GM23338 (cell line): ENCODE results near the gene RPLP1. TPM values are rescaled to one million over a fixed set of nuclear protein-coding genes. Genes with fewer than 3 reads are reported as not detected.
A peak's percentile ranks its signal among the peaks of the same experiment; 100 is the strongest.

Experiments used
- ATAC-seq: fragments of 200-7000 bp; cut with Tn5 transposase; 3 replicates; pipeline ENCODE4 v1.9.1; 2020
- DNase-seq: peaks from one replicate; pipeline ENCODE4 v3.0.0-alpha.2; 2015; ENCODE audit warnings: low spot score
- H2AFZ ChIP-seq: fragments of 200-600 bp; sonication (generic); 2 replicates; pipeline ENCODE4 v1.8.0; 2016; ENCODE audit warnings: antibody characterized with exemption, mild to moderate bottlenecking, moderate library complexity
- H3F3A ChIP-seq: fragments of 200-600 bp; sonication (generic); replicated peaks from 2 replicates; pipeline ENCODE4 v1.8.0; 2017; ENCODE audit warnings: antibody characterized with exemption, mixed run types, low read depth
- H3K27ac ChIP-seq: fragments of 200-600 bp; sonication (generic); 2 replicates; pipeline ENCODE4 v1.6.1; 2016; ENCODE audit warnings: low read depth
- H3K27me3 ChIP-seq: fragments of 200-600 bp; sonication (generic); 2 replicates; pipeline ENCODE4 v1.8.0; 2016; ENCODE audit warnings: mild to moderate bottlenecking, mixed run types, moderate library complexity; ENCODE audit not compliant: insufficient read depth
- H3K36me3 ChIP-seq: fragments of 200-600 bp; sonication (generic); 2 replicates; pipeline ENCODE4 v1.8.0; 2016; ENCODE audit warnings: mild to moderate bottlenecking; ENCODE audit not compliant: insufficient read depth
- H3K4me1 ChIP-seq: fragments of 200-600 bp; sonication (generic); 2 replicates; pipeline ENCODE4 v1.8.0; 2016; ENCODE audit warnings: mild to moderate bottlenecking, moderate library complexity; ENCODE audit not compliant: insufficient read depth
- H3K4me2 ChIP-seq: fragments of 200-600 bp; sonication (generic); 2 replicates; pipeline ENCODE4 v1.7.1; 2017; ENCODE audit warnings: mixed run types
- H3K4me3 ChIP-seq: fragments of 200-600 bp; sonication (generic); 2 replicates; pipeline ENCODE4 v1.6.1; 2016; ENCODE audit warnings: mixed run types
- H3K79me2 ChIP-seq: fragments of 200-600 bp; sonication (generic); replicated peaks from 2 replicates; pipeline ENCODE4 v1.8.0; 2017; ENCODE audit warnings: mild to moderate bottlenecking; ENCODE audit not compliant: insufficient read depth
- H3K9me2 ChIP-seq: fragments of 200-600 bp; sonication (generic); 2 replicates; pipeline ENCODE4 v1.8.0; 2017; ENCODE audit not compliant: insufficient read depth
- H4K20me1 ChIP-seq: fragments of 200-600 bp; sonication (generic); replicated peaks from 2 replicates; pipeline ENCODE4 v1.8.0; 2017; ENCODE audit warnings: mild to moderate bottlenecking; ENCODE audit not compliant: insufficient read depth
- H3K27ac Mint-ChIP-seq: 2 replicates; pipeline ENCODE4 v1.8.0; 2020; ENCODE audit warnings: inconsistent platforms, mild to moderate bottlenecking, moderate library complexity, mixed read lengths
- H3K27me3 Mint-ChIP-seq: 3 replicates; pipeline ENCODE4 v1.8.0; 2022; ENCODE audit warnings: low read depth, mild to moderate bottlenecking, moderate library complexity, mixed read lengths, inconsistent platforms; ENCODE audit not compliant: insufficient read depth, poor library complexity
- H3K36me3 Mint-ChIP-seq: 3 replicates; pipeline ENCODE4 v1.8.0; 2021; ENCODE audit warnings: low read depth, mild to moderate bottlenecking, inconsistent platforms, moderate library complexity, mixed read lengths
- H3K4me1 Mint-ChIP-seq: 3 replicates; pipeline ENCODE4 v1.8.0; 2020; ENCODE audit warnings: mild to moderate bottlenecking, inconsistent platforms, mixed read lengths
- H3K4me3 Mint-ChIP-seq: 3 replicates; pipeline ENCODE4 v1.8.0; 2021; ENCODE audit warnings: moderate library complexity, mild to moderate bottlenecking, inconsistent platforms, mixed read lengths
- H3K9me3 Mint-ChIP-seq: 3 replicates; pipeline ENCODE4 v1.8.0; 2020; ENCODE audit warnings: moderate library complexity, mild to moderate bottlenecking, inconsistent platforms, mixed read lengths
- CREB1 ChIP-seq: fragments of 250-450 bp; sonication (Bioruptor Pico); IDR thresholded peaks from 2 replicates; pipeline ENCODE4 v1.5.0; 2020; ENCODE audit warnings: low read depth, mild to moderate bottlenecking, moderate library complexity
- EZH2 ChIP-seq: fragments of 200-600 bp; sonication (generic); IDR thresholded peaks from one replicate; pipeline ENCODE4 v1.8.0; 2017; ENCODE audit warnings: antibody characterized with exemption, mild to moderate bottlenecking, low read depth; ENCODE audit not compliant: unreplicated experiment
- JUNB ChIP-seq: IDR thresholded peaks from one replicate; pipeline ENCODE4 v1.6.1; 2016; ENCODE audit warnings: antibody characterized with exemption; ENCODE audit not compliant: unreplicated experiment
- NANOG ChIP-seq: IDR thresholded peaks from 2 replicates; pipeline ENCODE4 v1.6.1; 2016; ENCODE audit warnings: antibody characterized with exemption, borderline replicate concordance
- POLR2AphosphoS5 ChIP-seq: IDR thresholded peaks from 2 replicates; pipeline ENCODE4 v1.6.1; 2016; ENCODE audit warnings: antibody characterized with exemption, low read depth
- STAT1 ChIP-seq: IDR thresholded peaks from one replicate; pipeline ENCODE4 v1.6.1; 2016; ENCODE audit warnings: antibody characterized with exemption; ENCODE audit not compliant: unreplicated experiment
- ZNF331 ChIP-seq: fragments of 250-450 bp; sonication (Bioruptor Pico); IDR thresholded peaks from 2 replicates; pipeline ENCODE4 v1.5.0; 2020; ENCODE audit warnings: low read depth, mild to moderate bottlenecking, moderate library complexity
- polyA plus RNA-seq: library from polyadenylated mRNA; unstranded; fragments of >200 nt; fragmentation: Nextera tagmentation; extraction: Ambion mirVana; gene quantifications from 2 replicates; pipeline ENCODE4 v1.2.1, GENCODE V29; 2016
- total RNA-seq: library from RNA; depleted of rRNA; stranded (reverse); fragments of >200 nt; shearing (Covaris generic); gene quantifications from 2 replicates; pipeline ENCODE4 v1.2.3, GENCODE V29; 2014
- TF ChIP-seq, protein P1 (sequence below): fragments of 250-450 bp; sonication (Bioruptor Pico); IDR thresholded peaks from 2 replicates; pipeline ENCODE4 v1.5.0; 2020; ENCODE audit warnings: mild to moderate bottlenecking, moderate library complexity
- TF ChIP-seq, protein P2 (sequence below): IDR thresholded peaks from 2 replicates; pipeline ENCODE4 v1.6.1; 2016; ENCODE audit warnings: antibody characterized with exemption
- TF ChIP-seq, protein P3 (sequence below): IDR thresholded peaks from one replicate; pipeline ENCODE4 v1.6.1; 2018; ENCODE audit warnings: antibody characterized with exemption; ENCODE audit not compliant: unreplicated experiment
- TF ChIP-seq, protein P4 (sequence below), 2 experiments: fragments of 200-600 bp in 1 of 2; sonication (generic) in 1 of 2; conservative IDR thresholded peaks; 2 replicates each; pipeline versions ENCODE4 v1.5.1 to v1.6.1; 2016 to 2017; ENCODE audit warnings: antibody characterized with exemption in 2 of 2, low read depth in 2 of 2, mild to moderate bottlenecking in 2 of 2, moderate library complexity in 1 of 2

The RPLP1 gene
- total and polyA plus RNA-seq, 2 experiments from 2014 or later = 283 to 3,258 TPM

DNA sequence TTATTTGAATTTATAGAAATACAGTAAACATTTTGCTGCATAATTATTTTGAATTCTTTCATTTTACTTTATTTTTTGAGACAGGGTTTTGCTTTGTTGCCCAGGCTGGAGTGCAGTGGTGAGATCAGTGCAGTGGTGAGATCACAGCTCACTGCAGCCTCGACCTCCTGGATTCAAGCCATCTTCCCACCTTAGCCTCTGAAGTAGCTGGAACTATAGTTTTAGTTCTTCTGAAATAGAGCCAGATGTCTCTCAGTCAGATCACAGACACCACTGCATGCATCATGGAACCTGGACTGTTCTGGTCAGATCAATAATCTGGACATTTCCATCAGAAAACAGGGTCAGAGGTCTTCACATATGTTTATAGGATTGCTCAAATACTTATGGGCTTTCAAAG, 7.9 kb downstream of the RPLP1 start (continued):
- TF ChIP-seq, protein P1, sequence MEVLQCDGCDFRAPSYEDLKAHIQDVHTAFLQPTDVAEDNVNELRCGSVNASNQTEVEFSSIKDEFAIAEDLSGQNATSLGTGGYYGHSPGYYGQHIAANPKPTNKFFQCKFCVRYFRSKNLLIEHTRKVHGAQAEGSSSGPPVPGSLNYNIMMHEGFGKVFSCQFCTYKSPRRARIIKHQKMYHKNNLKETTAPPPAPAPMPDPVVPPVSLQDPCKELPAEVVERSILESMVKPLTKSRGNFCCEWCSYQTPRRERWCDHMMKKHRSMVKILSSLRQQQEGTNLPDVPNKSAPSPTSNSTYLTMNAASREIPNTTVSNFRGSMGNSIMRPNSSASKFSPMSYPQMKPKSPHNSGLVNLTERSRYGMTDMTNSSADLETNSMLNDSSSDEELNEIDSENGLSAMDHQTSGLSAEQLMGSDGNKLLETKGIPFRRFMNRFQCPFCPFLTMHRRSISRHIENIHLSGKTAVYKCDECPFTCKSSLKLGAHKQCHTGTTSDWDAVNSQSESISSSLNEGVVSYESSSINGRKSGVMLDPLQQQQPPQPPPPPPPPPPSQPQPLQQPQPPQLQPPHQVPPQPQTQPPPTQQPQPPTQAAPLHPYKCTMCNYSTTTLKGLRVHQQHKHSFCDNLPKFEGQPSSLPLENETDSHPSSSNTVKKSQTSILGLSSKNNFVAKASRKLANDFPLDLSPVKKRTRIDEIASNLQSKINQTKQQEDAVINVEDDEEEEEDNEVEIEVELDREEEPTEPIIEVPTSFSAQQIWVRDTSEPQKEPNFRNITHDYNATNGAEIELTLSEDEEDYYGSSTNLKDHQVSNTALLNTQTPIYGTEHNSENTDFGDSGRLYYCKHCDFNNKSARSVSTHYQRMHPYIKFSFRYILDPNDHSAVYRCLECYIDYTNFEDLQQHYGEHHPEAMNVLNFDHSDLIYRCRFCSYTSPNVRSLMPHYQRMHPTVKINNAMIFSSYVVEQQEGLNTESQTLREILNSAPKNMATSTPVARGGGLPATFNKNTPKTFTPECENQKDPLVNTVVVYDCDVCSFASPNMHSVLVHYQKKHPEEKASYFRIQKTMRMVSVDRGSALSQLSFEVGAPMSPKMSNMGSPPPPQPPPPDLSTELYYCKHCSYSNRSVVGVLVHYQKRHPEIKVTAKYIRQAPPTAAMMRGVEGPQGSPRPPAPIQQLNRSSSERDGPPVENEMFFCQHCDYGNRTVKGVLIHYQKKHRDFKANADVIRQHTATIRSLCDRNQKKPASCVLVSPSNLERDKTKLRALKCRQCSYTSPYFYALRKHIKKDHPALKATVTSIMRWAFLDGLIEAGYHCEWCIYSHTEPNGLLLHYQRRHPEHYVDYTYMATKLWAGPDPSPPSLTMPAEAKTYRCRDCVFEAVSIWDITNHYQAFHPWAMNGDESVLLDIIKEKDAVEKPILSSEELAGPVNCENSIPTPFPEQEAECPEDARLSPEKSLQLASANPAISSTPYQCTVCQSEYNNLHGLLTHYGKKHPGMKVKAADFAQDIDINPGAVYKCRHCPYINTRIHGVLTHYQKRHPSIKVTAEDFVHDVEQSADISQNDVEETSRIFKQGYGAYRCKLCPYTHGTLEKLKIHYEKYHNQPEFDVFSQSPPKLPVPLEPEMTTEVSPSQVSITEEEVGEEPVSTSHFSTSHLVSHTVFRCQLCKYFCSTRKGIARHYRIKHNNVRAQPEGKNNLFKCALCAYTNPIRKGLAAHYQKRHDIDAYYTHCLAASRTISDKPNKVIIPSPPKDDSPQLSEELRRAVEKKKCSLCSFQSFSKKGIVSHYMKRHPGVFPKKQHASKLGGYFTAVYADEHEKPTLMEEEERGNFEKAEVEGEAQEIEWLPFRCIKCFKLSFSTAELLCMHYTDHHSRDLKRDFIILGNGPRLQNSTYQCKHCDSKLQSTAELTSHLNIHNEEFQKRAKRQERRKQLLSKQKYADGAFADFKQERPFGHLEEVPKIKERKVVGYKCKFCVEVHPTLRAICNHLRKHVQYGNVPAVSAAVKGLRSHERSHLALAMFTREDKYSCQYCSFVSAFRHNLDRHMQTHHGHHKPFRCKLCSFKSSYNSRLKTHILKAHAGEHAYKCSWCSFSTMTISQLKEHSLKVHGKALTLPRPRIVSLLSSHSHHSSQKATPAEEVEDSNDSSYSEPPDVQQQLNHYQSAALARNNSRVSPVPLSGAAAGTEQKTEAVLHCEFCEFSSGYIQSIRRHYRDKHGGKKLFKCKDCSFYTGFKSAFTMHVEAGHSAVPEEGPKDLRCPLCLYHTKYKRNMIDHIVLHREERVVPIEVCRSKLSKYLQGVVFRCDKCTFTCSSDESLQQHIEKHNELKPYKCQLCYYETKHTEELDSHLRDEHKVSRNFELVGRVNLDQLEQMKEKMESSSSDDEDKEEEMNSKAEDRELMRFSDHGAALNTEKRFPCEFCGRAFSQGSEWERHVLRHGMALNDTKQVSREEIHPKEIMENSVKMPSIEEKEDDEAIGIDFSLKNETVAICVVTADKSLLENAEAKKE (CRISPR knock-in tag) = no peak
- TF ChIP-seq ZNF331 (CRISPR knock-in tag) (no peak), EZH2 (no peak)

DNA sequence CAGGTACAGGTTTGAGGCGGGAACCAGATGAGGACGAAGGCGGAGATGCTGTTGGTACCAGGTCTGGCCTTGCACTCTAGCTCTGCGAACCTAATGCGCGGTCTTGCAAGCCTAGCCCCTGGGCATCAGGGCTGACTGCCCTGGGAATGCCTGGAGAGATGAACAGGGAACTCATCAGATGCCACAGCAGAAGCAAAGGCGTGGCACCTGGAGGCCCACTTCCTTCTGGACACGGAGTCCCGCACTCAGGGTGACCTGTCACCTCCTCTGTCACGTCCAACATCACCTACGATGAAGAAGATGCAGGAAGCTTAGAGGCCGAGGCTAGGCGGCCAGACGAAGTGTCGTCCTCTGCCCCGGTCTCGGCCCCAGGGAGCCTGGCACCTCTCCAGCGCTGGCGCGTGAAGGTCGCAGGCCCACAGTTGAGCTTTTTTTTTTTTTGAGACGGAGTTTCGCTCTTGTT, 9.4 kb downstream of the RPLP1 start:
- Histone ChIP-seq H3K27ac (no peak overlapping the region), H3K36me3 (no peaks in the 10 kb centered on the region), H3K4me3 (peak overlapping the region; percentile 41; the same call in 1 of the 2 replicates), H3F3A (peaks cover 11% of the 10 kb centered on the region; the same call in 1 of the 2 replicates), H3K9me2 (no peaks in the 10 kb centered on the region), H3K79me2 (no peaks in the 10 kb centered on the region), H4K20me1 (peaks cover 12% of the 10 kb centered on the region), H3K4me2 (peak overlapping the region; percentile 13; the same call in 1 of the 2 replicates), H2AFZ (peak overlapping the region; percentile 77), H3K27me3 (no peaks in the 10 kb centered on the region), H3K4me1 (no peaks in the 10 kb centered on the region)
- ATAC-seq (no peak), DNase-seq (no peak)
- Mint-ChIP-seq H3K4me1 (peaks cover 6% of the 10 kb centered on the region; the same call in 2 of the 3 replicates), H3K4me3 (peak overlapping the region; percentile 24), H3K27me3 (peaks cover 3% of the 10 kb centered on the region), H3K9me3 (no peaks in the 10 kb centered on the region; the same call in 2 of the 3 replicates), H3K36me3 (peaks cover 18% of the 10 kb centered on the region; the same call in 2 of the 3 replicates), H3K27ac (no peak overlapping the region)
- TF ChIP-seq, protein P2, sequence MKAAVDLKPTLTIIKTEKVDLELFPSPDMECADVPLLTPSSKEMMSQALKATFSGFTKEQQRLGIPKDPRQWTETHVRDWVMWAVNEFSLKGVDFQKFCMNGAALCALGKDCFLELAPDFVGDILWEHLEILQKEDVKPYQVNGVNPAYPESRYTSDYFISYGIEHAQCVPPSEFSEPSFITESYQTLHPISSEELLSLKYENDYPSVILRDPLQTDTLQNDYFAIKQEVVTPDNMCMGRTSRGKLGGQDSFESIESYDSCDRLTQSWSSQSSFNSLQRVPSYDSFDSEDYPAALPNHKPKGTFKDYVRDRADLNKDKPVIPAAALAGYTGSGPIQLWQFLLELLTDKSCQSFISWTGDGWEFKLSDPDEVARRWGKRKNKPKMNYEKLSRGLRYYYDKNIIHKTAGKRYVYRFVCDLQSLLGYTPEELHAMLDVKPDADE = no peak
- TF ChIP-seq, protein P3, sequence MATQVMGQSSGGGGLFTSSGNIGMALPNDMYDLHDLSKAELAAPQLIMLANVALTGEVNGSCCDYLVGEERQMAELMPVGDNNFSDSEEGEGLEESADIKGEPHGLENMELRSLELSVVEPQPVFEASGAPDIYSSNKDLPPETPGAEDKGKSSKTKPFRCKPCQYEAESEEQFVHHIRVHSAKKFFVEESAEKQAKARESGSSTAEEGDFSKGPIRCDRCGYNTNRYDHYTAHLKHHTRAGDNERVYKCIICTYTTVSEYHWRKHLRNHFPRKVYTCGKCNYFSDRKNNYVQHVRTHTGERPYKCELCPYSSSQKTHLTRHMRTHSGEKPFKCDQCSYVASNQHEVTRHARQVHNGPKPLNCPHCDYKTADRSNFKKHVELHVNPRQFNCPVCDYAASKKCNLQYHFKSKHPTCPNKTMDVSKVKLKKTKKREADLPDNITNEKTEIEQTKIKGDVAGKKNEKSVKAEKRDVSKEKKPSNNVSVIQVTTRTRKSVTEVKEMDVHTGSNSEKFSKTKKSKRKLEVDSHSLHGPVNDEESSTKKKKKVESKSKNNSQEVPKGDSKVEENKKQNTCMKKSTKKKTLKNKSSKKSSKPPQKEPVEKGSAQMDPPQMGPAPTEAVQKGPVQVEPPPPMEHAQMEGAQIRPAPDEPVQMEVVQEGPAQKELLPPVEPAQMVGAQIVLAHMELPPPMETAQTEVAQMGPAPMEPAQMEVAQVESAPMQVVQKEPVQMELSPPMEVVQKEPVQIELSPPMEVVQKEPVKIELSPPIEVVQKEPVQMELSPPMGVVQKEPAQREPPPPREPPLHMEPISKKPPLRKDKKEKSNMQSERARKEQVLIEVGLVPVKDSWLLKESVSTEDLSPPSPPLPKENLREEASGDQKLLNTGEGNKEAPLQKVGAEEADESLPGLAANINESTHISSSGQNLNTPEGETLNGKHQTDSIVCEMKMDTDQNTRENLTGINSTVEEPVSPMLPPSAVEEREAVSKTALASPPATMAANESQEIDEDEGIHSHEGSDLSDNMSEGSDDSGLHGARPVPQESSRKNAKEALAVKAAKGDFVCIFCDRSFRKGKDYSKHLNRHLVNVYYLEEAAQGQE = no peak
- TF ChIP-seq ZNF331 (CRISPR knock-in tag) (no peak), JUNB (no peak), NANOG (no peak), POLR2AphosphoS5 (no peak), CREB1 (no peak), STAT1 (no peak), EZH2 (no peak)
- TF ChIP-seq, protein P4, sequence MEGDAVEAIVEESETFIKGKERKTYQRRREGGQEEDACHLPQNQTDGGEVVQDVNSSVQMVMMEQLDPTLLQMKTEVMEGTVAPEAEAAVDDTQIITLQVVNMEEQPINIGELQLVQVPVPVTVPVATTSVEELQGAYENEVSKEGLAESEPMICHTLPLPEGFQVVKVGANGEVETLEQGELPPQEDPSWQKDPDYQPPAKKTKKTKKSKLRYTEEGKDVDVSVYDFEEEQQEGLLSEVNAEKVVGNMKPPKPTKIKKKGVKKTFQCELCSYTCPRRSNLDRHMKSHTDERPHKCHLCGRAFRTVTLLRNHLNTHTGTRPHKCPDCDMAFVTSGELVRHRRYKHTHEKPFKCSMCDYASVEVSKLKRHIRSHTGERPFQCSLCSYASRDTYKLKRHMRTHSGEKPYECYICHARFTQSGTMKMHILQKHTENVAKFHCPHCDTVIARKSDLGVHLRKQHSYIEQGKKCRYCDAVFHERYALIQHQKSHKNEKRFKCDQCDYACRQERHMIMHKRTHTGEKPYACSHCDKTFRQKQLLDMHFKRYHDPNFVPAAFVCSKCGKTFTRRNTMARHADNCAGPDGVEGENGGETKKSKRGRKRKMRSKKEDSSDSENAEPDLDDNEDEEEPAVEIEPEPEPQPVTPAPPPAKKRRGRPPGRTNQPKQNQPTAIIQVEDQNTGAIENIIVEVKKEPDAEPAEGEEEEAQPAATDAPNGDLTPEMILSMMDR (conservative IDR thresholded peaks at IDR 0.05; ENCODE audit: low read depth in 2 of 2) = no peak
